SU-DHL-6 (cell line): ENCODE results near the gene DDX51.

ENCODE experiments used
- CTCF ChIP-seq: fragments of 200-600 bp; sonication (generic); IDR thresholded peaks from one replicate; pipeline ENCODE4 v1.5.1; 2017; ENCODE audit warnings: antibody characterized with exemption, mild to moderate bottlenecking, low read length, moderate library complexity; ENCODE audit not compliant: insufficient read depth, poor library complexity, severe bottlenecking
- EZH2phosphoT487 ChIP-seq: fragments of 200-600 bp; sonication (generic), shearing (Covaris generic); conservative IDR thresholded peaks from 2 replicates; pipeline ENCODE4 v1.6.1; 2018; ENCODE audit warnings: mild to moderate bottlenecking, antibody characterized with exemption, low read length, moderate library complexity, mixed read lengths

GRCh38 chr12:132142679-132143335 lies 1.3 kb downstream of the DDX51 start:
- TF ChIP-seq CTCF (no peak), EZH2phosphoT487 (no peak)
